Keratinocyte (primary cell): ENCODE data around the gene TMPRSS11E. TPM values are rescaled to one million over a fixed set of nuclear protein-coding genes. Genes with fewer than 3 reads are reported as not detected.

ENCODE experiments used
- DNase-seq: peaks from one replicate; pipeline ENCODE4 v3.0.0-alpha.2; 2011; ENCODE audit warnings: low read depth, missing footprints, low spot score
- FAIRE-seq: peaks from 2 replicates; lab custom pipeline; 2011; peaks lifted over from hg19 to GRCh38; lab: Jason Lieb, UNC
- H2AFZ ChIP-seq: 2 replicates; pipeline ENCODE4 v1.6.0; 2012; ENCODE audit warnings: low read length, control low read depth, inconsistent platforms; ENCODE audit not compliant: control insufficient read depth
- H3K27ac ChIP-seq: 2 replicates; pipeline ENCODE4 v1.5.1; 2011; ENCODE audit warnings: low read length; ENCODE audit not compliant: control insufficient read depth, insufficient read depth
- H3K27me3 ChIP-seq: 3 replicates; pipeline ENCODE4 v1.6.0; 2011; ENCODE audit warnings: low read length; ENCODE audit not compliant: control insufficient read depth, insufficient read depth; ENCODE audit errors: extremely low read depth
- H3K36me3 ChIP-seq, 2 experiments: 2 replicates in 1 of 2; 3 replicates in 1 of 2; pipeline ENCODE4 v1.5.1; 2011; ENCODE audit warnings: low read length in 2 of 2, mild to moderate bottlenecking in 1 of 2; ENCODE audit not compliant: control insufficient read depth in 2 of 2, insufficient read depth in 2 of 2; ENCODE audit errors: extremely low read depth in 1 of 2
- H3K4me1 ChIP-seq: 3 replicates; pipeline ENCODE4 v1.5.1; 2011; ENCODE audit warnings: low read length; ENCODE audit not compliant: control insufficient read depth, insufficient read depth; ENCODE audit errors: extremely low read depth
- H3K4me2 ChIP-seq: 3 replicates; pipeline ENCODE4 v1.6.0; 2011; ENCODE audit warnings: low read depth, low read length; ENCODE audit not compliant: control insufficient read depth, insufficient read depth; ENCODE audit errors: extremely low read depth
- H3K4me3 ChIP-seq, 3 experiments: fragments of 200-600 bp in 1 of 3; sonication (generic) in 1 of 3; 2 replicates in 2 of 3; 3 replicates in 1 of 3; pipeline ENCODE4 v1.5.1; 2011 to 2016; ENCODE audit warnings: low read length in 3 of 3, mild to moderate bottlenecking in 3 of 3, control low read depth in 2 of 3, inconsistent platforms in 1 of 3, low read depth in 1 of 3, mixed read lengths in 1 of 3, mixed run types in 1 of 3, moderate library complexity in 1 of 3; ENCODE audit not compliant: control insufficient read depth in 2 of 3, insufficient read depth in 2 of 3; ENCODE audit errors: extremely low read depth in 1 of 3
- H3K79me2 ChIP-seq: 2 replicates; pipeline ENCODE4 v1.6.0; 2012; ENCODE audit warnings: low read length; ENCODE audit not compliant: control insufficient read depth, insufficient read depth
- H3K9ac ChIP-seq: 3 replicates; pipeline ENCODE4 v1.6.0; 2011; ENCODE audit warnings: low read length; ENCODE audit not compliant: control insufficient read depth, insufficient read depth; ENCODE audit errors: extremely low read depth
- H3K9me1 ChIP-seq: 3 replicates; pipeline ENCODE4 v1.6.0; 2011; ENCODE audit warnings: low read length; ENCODE audit not compliant: control insufficient read depth, insufficient read depth; ENCODE audit errors: extremely low read depth
- H3K9me3 ChIP-seq: 2 replicates; pipeline ENCODE4 v1.5.1; 2012; ENCODE audit warnings: low read depth, low read length; ENCODE audit not compliant: control insufficient read depth
- H4K20me1 ChIP-seq: 3 replicates; pipeline ENCODE4 v1.6.0; 2011; ENCODE audit warnings: low read length; ENCODE audit not compliant: control insufficient read depth, insufficient read depth; ENCODE audit errors: extremely low read depth
- CTCF ChIP-seq, 3 experiments: IDR thresholded peaks in 1 of 3; conservative IDR thresholded peaks in 1 of 3; optimal IDR thresholded peaks in 1 of 3; 2 replicates in 2 of 3; 3 replicates in 1 of 3; pipeline versions ENCODE3 to v1.5.1; 2011; ENCODE audit warnings: low read length in 3 of 3, mild to moderate bottlenecking in 3 of 3, moderate library complexity in 2 of 3, control low read depth in 1 of 3, inconsistent platforms in 1 of 3; ENCODE audit not compliant: insufficient read depth in 2 of 3; ENCODE audit errors: extremely low read depth in 1 of 3
- EZH2 ChIP-seq: IDR thresholded peaks from one replicate; pipeline ENCODE4 v1.6.1; 2012; ENCODE audit warnings: inconsistent platforms, mild to moderate bottlenecking, low read length, moderate library complexity
- dilution Hi-C: fragments of 300-500 bp; cut with MboI; formaldehyde crosslinking; loops from one replicate; pipeline ENCODE4 v1.7.0; 2020; ENCODE audit warnings: low sequenced_read_pairs; ENCODE audit not compliant: extremely low pct_ligation_motif_present
- polyA plus RNA-seq, 5 experiments: library from polyadenylated mRNA; depleted of rRNA in 3 of 5; stranded (reverse) in 3 of 5; stranded (forward) in 1 of 5; unstranded in 1 of 5; fragments of >200 nt; gene quantifications; 1 replicate in 1 of 5; 2 replicates in 3 of 5; 3 replicates in 1 of 5; pipeline versions ENCODE4 v1.2.1 to v1.2.3, GENCODE V29; 2011 to 2012; ENCODE audit warnings: missing spikeins in 2 of 5, low read depth in 1 of 5, low replicate concordance in 1 of 5

TMPRSS11E gene
- polyA plus RNA-seq, 1 donor (not counting 4 experiments of a cell fraction or from before 2014, with no cell fraction given), result 2.0 TPM

- Histone ChIP-seq H3K4me3 (no peak overlapping the region), H3K79me2 (no peaks in the 10 kb centered on the region), H2AFZ (peak overlapping the region; percentile 17), H3K4me1 (peaks cover 29% of the 10 kb centered on the region), H3K36me3 (no peaks in the 10 kb centered on the region), H3K4me2 (peak overlapping the region; percentile 3), H3K27me3 (no peaks in the 10 kb centered on the region), H4K20me1 (no peaks in the 10 kb centered on the region), H3K27ac (peak overlapping the region; percentile 47), H3K9ac (no peak overlapping the region), H3K9me1 (no peaks in the 10 kb centered on the region), H3K9me3 (no peaks in the 10 kb centered on the region)
- dilution Hi-C loops, result no loop called here
- DNase-seq, result no peak
- TF ChIP-seq EZH2 (no peak), CTCF (optimal IDR thresholded peaks at IDR 0.05 in 1 of 3, IDR thresholded peaks at IDR 0.05 in 1 of 3, conservative IDR thresholded peaks at IDR 0.05 in 1 of 3; ENCODE audit: extremely low read depth in 1 of 3, insufficient read depth in 2 of 3, low read length in 3 of 3) (no peak)
- no peak for FAIRE-seq
Measured at GRCh38 chr4:68466751-68467150, 19.5 kb downstream of the TMPRSS11E start.

DNA sequence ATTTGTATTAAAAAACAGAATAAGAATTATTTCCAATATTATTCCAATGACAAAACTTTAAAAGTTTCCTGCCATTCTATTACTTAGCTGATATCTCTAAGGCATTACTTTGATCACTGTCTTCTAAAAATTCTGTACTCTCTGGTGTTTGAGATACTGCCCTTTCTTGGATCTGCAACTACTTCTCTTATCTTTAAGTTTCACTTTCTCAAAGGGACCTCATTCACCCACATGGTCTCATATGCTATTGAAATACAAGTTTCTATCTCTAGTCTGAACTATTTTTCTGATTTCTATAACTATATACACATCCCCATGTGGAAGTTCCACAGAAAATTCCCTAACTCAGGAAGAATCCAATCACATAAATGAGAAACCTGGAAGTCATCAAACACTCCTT lies 22.2 kb downstream of the TMPRSS11E start:
- TF ChIP-seq EZH2 (no peak), CTCF (optimal IDR thresholded peaks at IDR 0.05 in 1 of 3, IDR thresholded peaks at IDR 0.05 in 1 of 3, conservative IDR thresholded peaks at IDR 0.05 in 1 of 3; ENCODE audit: extremely low read depth in 1 of 3, insufficient read depth in 2 of 3, low read length in 3 of 3) (no peak)
- no peaks in the 10 kb centered on the region for H3K9me3 ChIP-seq
- DNase-seq, result no peak
- H3K9me1 ChIP-seq, result no peaks in the 10 kb centered on the region
- dilution Hi-C loops, result no loop called here
- no peak overlapping the region for H3K4me2 ChIP-seq
- H3K4me1 ChIP-seq, result peaks cover 21% of the 10 kb centered on the region
- H4K20me1 ChIP-seq, result no peaks in the 10 kb centered on the region
- H2AFZ ChIP-seq, result no peak overlapping the region
- H3K4me3 ChIP-seq, result no peak overlapping the region
- no peaks in the 10 kb centered on the region for H3K27me3 ChIP-seq
- H3K79me2 ChIP-seq, result no peaks in the 10 kb centered on the region
- FAIRE-seq, result no peak
- H3K27ac ChIP-seq, result no peak overlapping the region
- H3K9ac ChIP-seq, result no peak overlapping the region
- H3K36me3 ChIP-seq, result no peaks in the 10 kb centered on the region
